MM.1S (cell line): ENCODE measurements around the gene ADGRV1.
"Not testable (repeated sequence)": the region's sequence is repeated elsewhere in the genome, so short reads cannot be mapped to it uniquely, and the experiment has no call there.

ENCODE experiments used
- DNase-seq: peaks from one replicate; pipeline ENCODE4 v3.0.0-alpha.2; 2015
- H2AFZ ChIP-seq: fragments of 300-600 bp; sonication (generic); 2 replicates; pipeline ENCODE4 v1.6.0; 2016; ENCODE audit warnings: antibody characterized with exemption, low read length
- H3F3A ChIP-seq: fragments of 300-600 bp; sonication (generic); 2 replicates; pipeline ENCODE4 v1.6.1; 2016; ENCODE audit warnings: mild to moderate bottlenecking, antibody characterized with exemption, low read length, moderate library complexity, mixed read lengths; ENCODE audit not compliant: insufficient read depth
- H3K27ac ChIP-seq: fragments of 300-600 bp; sonication (generic); 2 replicates; pipeline ENCODE4 v1.5.1; 2016; ENCODE audit warnings: mild to moderate bottlenecking, low read length
- H3K27me3 ChIP-seq: fragments of 300-600 bp; sonication (generic); replicated peaks from 2 replicates; pipeline ENCODE4 v1.6.0; 2016; ENCODE audit warnings: low read length; ENCODE audit not compliant: insufficient read depth
- H3K36me3 ChIP-seq: fragments of 300-600 bp; sonication (generic); replicated peaks from 2 replicates; pipeline ENCODE4 v1.6.1; 2016; ENCODE audit warnings: mild to moderate bottlenecking, low read length, mixed read lengths; ENCODE audit not compliant: insufficient read depth
- H3K4me1 ChIP-seq: fragments of 300-600 bp; sonication (generic); 2 replicates; pipeline ENCODE4 v1.6.1; 2016; ENCODE audit warnings: low read length, mixed read lengths
- H3K4me2 ChIP-seq: fragments of 300-600 bp; sonication (generic); 2 replicates; pipeline ENCODE4 v1.6.0; 2016; ENCODE audit warnings: low read depth, low read length
- H3K4me3 ChIP-seq: fragments of 300-600 bp; sonication (generic); 2 replicates; pipeline ENCODE4 v1.5.1; 2016; ENCODE audit warnings: low read length, mixed read lengths
- H3K79me2 ChIP-seq: fragments of 300-600 bp; sonication (generic); 2 replicates; pipeline ENCODE4 v1.6.1; 2016; ENCODE audit warnings: mixed run types, low read length, mixed read lengths
- H3K9ac ChIP-seq: fragments of 300-600 bp; sonication (generic); 2 replicates; pipeline ENCODE4 v1.6.1; 2016; ENCODE audit warnings: low read length, mixed read lengths
- H3K9me2 ChIP-seq: fragments of 300-600 bp; sonication (generic); replicated peaks from 2 replicates; pipeline ENCODE4 v1.6.1; 2016; ENCODE audit warnings: mild to moderate bottlenecking, low read length, mixed read lengths; ENCODE audit not compliant: insufficient read depth
- H3K9me3 ChIP-seq: fragments of 300-600 bp; sonication (generic); replicated peaks from 2 replicates; pipeline ENCODE4 v1.6.1; 2016; ENCODE audit warnings: mild to moderate bottlenecking, low read length, mixed read lengths; ENCODE audit not compliant: insufficient read depth
- H4K20me1 ChIP-seq: fragments of 300-600 bp; sonication (generic); 2 replicates; pipeline ENCODE4 v1.6.1; 2016; ENCODE audit warnings: mild to moderate bottlenecking, low read length, moderate library complexity, mixed read lengths; ENCODE audit not compliant: insufficient read depth
- EZH2 ChIP-seq: fragments of 300-600 bp; sonication (generic); optimal IDR thresholded peaks from 2 replicates; pipeline ENCODE3; 2017; ENCODE audit warnings: low read depth, mild to moderate bottlenecking, antibody characterized with exemption, low read length, mixed read lengths
- EZH2phosphoT487 ChIP-seq: fragments of 300-600 bp; sonication (generic); IDR thresholded peaks from 2 replicates; pipeline ENCODE4 v1.6.1; 2018; ENCODE audit warnings: antibody characterized with exemption, low read length
- TF ChIP-seq, protein P1 (sequence below): fragments of 300-600 bp; sonication (generic); IDR thresholded peaks from 2 replicates; pipeline ENCODE4 v1.5.1; 2016; ENCODE audit warnings: antibody characterized with exemption, low read length, mixed read lengths

The ADGRV1 gene

DNA sequence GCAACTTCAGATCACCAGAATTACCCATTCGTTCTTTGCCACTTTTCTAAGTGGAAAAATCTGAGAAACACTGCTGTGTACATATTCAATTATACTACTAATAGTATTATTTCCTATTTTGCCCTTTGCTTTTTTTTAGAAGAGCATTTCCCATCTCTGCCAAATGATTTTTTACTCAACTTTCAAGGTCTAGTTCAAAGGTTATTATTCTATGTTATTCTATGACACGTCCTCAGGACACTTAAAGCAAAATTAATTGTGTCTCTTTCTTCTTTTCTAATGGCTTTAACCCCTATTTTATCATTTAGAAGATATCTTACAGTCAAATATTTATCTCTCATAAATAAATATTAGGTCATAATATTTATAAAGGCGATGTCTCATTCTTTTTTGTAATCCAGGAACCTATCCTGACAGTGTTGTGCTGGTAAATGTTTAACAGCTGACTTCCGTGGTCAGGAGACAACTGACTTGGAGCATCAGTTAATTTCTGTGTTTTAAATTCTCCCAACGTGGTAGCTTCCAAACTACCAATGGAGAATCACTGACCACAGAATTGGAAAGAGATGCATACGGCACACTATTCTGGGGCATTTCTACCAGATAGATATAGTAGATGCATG, 449.3 kb downstream of the ADGRV1 start:
- H3K4me3 ChIP-seq: no peak overlapping the region
- TF ChIP-seq EZH2: no peak
- TF ChIP-seq, protein P1, sequence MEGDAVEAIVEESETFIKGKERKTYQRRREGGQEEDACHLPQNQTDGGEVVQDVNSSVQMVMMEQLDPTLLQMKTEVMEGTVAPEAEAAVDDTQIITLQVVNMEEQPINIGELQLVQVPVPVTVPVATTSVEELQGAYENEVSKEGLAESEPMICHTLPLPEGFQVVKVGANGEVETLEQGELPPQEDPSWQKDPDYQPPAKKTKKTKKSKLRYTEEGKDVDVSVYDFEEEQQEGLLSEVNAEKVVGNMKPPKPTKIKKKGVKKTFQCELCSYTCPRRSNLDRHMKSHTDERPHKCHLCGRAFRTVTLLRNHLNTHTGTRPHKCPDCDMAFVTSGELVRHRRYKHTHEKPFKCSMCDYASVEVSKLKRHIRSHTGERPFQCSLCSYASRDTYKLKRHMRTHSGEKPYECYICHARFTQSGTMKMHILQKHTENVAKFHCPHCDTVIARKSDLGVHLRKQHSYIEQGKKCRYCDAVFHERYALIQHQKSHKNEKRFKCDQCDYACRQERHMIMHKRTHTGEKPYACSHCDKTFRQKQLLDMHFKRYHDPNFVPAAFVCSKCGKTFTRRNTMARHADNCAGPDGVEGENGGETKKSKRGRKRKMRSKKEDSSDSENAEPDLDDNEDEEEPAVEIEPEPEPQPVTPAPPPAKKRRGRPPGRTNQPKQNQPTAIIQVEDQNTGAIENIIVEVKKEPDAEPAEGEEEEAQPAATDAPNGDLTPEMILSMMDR: no peak
- TF ChIP-seq EZH2phosphoT487: no peak
- no peaks in the 10 kb centered on the region for H3F3A ChIP-seq
- no peak overlapping the region for H3K27ac ChIP-seq
- H3K4me1 ChIP-seq: no peaks in the 10 kb centered on the region
- no peak overlapping the region for H3K4me2 ChIP-seq
- H4K20me1 ChIP-seq: no peaks in the 10 kb centered on the region
- H3K9me3 ChIP-seq: no peaks in the 10 kb centered on the region
- DNase-seq: no peak
- H3K79me2 ChIP-seq: no peaks in the 10 kb centered on the region
- no peak overlapping the region for H2AFZ ChIP-seq
- H3K9me2 ChIP-seq: no peaks in the 10 kb centered on the region
- H3K36me3 ChIP-seq: no peaks in the 10 kb centered on the region
- H3K9ac ChIP-seq: no peak overlapping the region
- no peaks in the 10 kb centered on the region for H3K27me3 ChIP-seq

DNA sequence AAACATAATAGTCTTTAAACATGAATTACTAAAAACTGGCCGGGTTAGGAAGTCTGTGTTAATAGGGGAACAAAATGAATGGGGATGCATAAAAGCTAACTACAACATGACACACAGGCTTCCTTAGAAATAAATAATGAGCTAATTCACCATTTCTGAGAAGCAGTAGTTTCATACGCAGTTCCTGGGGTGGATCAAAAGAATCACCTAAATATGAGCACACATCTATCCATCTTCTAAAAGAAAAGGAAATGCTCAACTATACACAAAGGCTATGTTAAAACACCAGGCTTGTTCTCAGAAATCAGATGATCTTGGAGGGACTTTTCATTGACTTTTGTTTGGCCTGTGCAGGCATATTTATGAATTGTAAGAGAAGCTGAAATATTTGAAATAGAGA, 451.5 kb downstream of the ADGRV1 start:
- Histone ChIP-seq H4K20me1 (no peaks in the 10 kb centered on the region), H3K9me3 (no peaks in the 10 kb centered on the region), H3F3A (no peaks in the 10 kb centered on the region), H3K36me3 (no peaks in the 10 kb centered on the region), H3K27ac (no peak overlapping the region), H3K79me2 (no peaks in the 10 kb centered on the region), H3K9ac (no peak overlapping the region), H3K4me1 (no peaks in the 10 kb centered on the region), H3K9me2 (no peaks in the 10 kb centered on the region), H3K4me3 (no peak overlapping the region), H2AFZ (no peak overlapping the region), H3K27me3 (no peaks in the 10 kb centered on the region), H3K4me2 (no peak overlapping the region)
- TF ChIP-seq EZH2phosphoT487: no peak
- TF ChIP-seq, protein P1: no peak
- no peak for DNase-seq

DNA sequence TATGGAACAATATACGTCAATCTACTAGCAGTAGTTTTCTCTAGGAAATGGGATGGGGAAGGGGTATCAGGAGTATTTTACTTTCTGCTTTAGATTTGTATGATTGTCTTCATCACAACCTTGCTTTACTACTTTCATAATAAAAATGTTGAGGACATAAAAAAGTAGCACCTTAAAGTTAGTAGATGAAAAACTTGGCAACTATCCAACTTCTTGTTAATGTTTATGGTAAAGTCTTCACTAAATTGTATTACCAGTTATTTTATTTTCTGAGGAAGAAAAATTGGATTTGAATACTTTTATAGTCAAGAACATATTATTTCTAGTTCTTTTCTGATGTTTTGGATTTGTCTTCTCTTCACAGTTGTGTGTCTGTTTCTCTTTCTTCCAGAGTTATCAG, 452.4 kb downstream of the ADGRV1 start:
- no peaks in the 10 kb centered on the region for H3K9me2 ChIP-seq
- no peak overlapping the region for H3K4me3 ChIP-seq
- TF ChIP-seq EZH2 (no peak), EZH2phosphoT487 (no peak)
- TF ChIP-seq, protein P1: no peak
- no peaks in the 10 kb centered on the region for H4K20me1 ChIP-seq
- H3K4me1 ChIP-seq: no peaks in the 10 kb centered on the region
- no peak overlapping the region for H2AFZ ChIP-seq
- H3F3A ChIP-seq: no peaks in the 10 kb centered on the region
- no peaks in the 10 kb centered on the region for H3K79me2 ChIP-seq
- no peak overlapping the region for H3K4me2 ChIP-seq
- H3K36me3 ChIP-seq: no peaks in the 10 kb centered on the region
- H3K27ac ChIP-seq: no peak overlapping the region
- H3K9ac ChIP-seq: no peak overlapping the region
- no peaks in the 10 kb centered on the region for H3K9me3 ChIP-seq
- H3K27me3 ChIP-seq: no peaks in the 10 kb centered on the region
- no peak for DNase-seq

DNA sequence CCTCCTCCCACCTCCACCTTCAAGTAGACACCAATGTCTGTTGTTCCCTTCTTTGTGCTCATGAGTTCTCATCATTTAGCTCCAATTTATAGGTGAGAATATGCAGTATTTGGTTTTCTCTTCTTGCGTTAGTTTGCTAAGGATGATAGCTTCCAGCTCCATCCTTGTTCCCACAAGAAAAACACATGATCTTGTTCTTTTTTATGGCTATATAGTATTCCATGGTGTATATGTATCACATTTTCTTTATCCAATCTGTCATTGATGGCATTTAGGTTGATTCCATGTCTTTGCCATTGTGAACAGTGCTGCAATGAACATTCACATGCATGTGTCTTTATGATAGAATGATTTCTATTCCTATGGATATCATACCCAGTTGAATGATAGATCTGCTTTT, 454.3 kb downstream of the ADGRV1 start:
- not testable (repeated sequence) for H3K9ac ChIP-seq, H3K27ac ChIP-seq, H2AFZ ChIP-seq, DNase-seq, H3K4me3 ChIP-seq, H4K20me1 ChIP-seq, H3K9me2 ChIP-seq, H3K9me3 ChIP-seq, H3K4me1 ChIP-seq, H3F3A ChIP-seq, H3K27me3 ChIP-seq, H3K36me3 ChIP-seq, H3K4me2 ChIP-seq, H3K79me2 ChIP-seq
